ENCODE measurements around the gene B3GALNT2.
A peak's percentile ranks its signal among the peaks of the same experiment; 100 is the strongest.

Gene B3GALNT2

GRCh38 chr1:235442788-235443429, 61.3 kb downstream of the B3GALNT2 start:
- Histone ChIP-seq H3K4me1 (ENCODE audit: control insufficient read depth, insufficient read depth, low read length) (no peaks in the 10 kb centered on the region), H3K27ac (ENCODE audit: extremely low read depth, low read depth, low read length) (no peak overlapping the region), H3K4me3 (ENCODE audit: low read depth, low read length) (no peak overlapping the region), H3K9me3 (ENCODE audit: control insufficient read depth, insufficient read depth, low read depth, low read length) (no peaks in the 10 kb centered on the region), H3K36me3 (ENCODE audit: control insufficient read depth in 2 of 2, insufficient read depth in 1 of 2, low read length in 2 of 2) (peaks cover 86 to 88% of the 10 kb centered on the region in 2 experiments)
- CTCF ChIA-PET: interaction anchor here (0.6 to 3.2 kb wide), 7 partner anchors 9 to 924 kb away, joined by 3 to 11 read pairs (median 4); partner anchors contain the start of gene B3GALNT2
- TF ChIP-seq ZNF169 (tag by site-specific recombination; IDR thresholded peaks at IDR 0.05) (no peak), ZNF837 (tag by site-specific recombination; IDR thresholded peaks at IDR 0.05) (no peak), ZFP37 (tag by site-specific recombination; IDR thresholded peaks at IDR 0.05) (peak; percentile 43; the same call in 1 of the 2 replicates), ZSCAN4 (tag by site-specific recombination; IDR thresholded peaks at IDR 0.05) (peak; percentile 78; the same call in 1 of the 2 replicates), ZNF777 (tag by site-specific recombination; IDR thresholded peaks at IDR 0.05; ENCODE audit: borderline replicate concordance) (no peak), ZNF140 (tag by site-specific recombination; IDR thresholded peaks at IDR 0.05) (no peak), ZNF600 (tag by site-specific recombination; IDR thresholded peaks at IDR 0.05) (no peak), HOXC10 (CRISPR knock-in tag; IDR thresholded peaks at IDR 0.05) (no peak), ZNF549 (tag by site-specific recombination; IDR thresholded peaks at IDR 0.05) (no peak), ZNF423 (tag by site-specific recombination; IDR thresholded peaks at IDR 0.05) (no peak), GLIS2 (tag by site-specific recombination; IDR thresholded peaks at IDR 0.05) (no peak), TSHZ1 (tag by site-specific recombination; IDR thresholded peaks at IDR 0.05; ENCODE audit: borderline replicate concordance) (no peak), REST (tag by site-specific recombination; IDR thresholded peaks at IDR 0.05) (no peak), ZNF843 (tag by site-specific recombination; IDR thresholded peaks at IDR 0.05) (no peak)
- POLR2A ChIA-PET: interaction anchor here (1.0 to 2.0 kb wide), 2 partner anchors 62 to 71 kb away, joined by 3 to 6 read pairs; partner anchors contain the start of gene B3GALNT2

GRCh38 chr1:235441159-235441685, 63.0 kb downstream of the B3GALNT2 start:
- Histone ChIP-seq H3K27ac (ENCODE audit: extremely low read depth, low read depth, low read length) (no peak overlapping the region), H3K9me3 (ENCODE audit: control insufficient read depth, insufficient read depth, low read depth, low read length) (no peaks in the 10 kb centered on the region), H3K4me3 (ENCODE audit: low read depth, low read length) (no peak overlapping the region), H3K4me1 (ENCODE audit: control insufficient read depth, insufficient read depth, low read length) (no peaks in the 10 kb centered on the region), H3K36me3 (ENCODE audit: control insufficient read depth in 2 of 2, insufficient read depth in 1 of 2, low read length in 2 of 2) (peaks cover 86% of the 10 kb centered on the region in 2 experiments)
- CTCF ChIA-PET: interaction anchor here (0.7 to 3.2 kb wide), 3 partner anchors 25 to 188 kb away, joined by 3 to 11 read pairs (median 6); no protein-coding TSS in a partner anchor
- POLR2A ChIA-PET: no interaction called here
- peak; percentile 31; the same call in 1 of the 2 replicates for TF ChIP-seq SCRT2 (tag by site-specific recombination; IDR thresholded peaks at IDR 0.05)
- TF ChIP-seq BCL11A (tag by site-specific recombination; IDR thresholded peaks at IDR 0.05; ENCODE audit: low read depth): no peak
- 0 out of 2 replicates have a peak, but pooled peaks have one; percentile 28 for TF ChIP-seq ATF2 (tag by site-specific recombination; IDR thresholded peaks at IDR 0.05; ENCODE audit: low read depth)
